ENCODE measurements around the gene TMC3. TPM values are rescaled to one million over a fixed set of nuclear protein-coding genes. Genes with fewer than 3 reads are reported as not detected.

Gene TMC3
- total RNA-seq, 1 donor from 2014 or later: 0.07 TPM

DNA sequence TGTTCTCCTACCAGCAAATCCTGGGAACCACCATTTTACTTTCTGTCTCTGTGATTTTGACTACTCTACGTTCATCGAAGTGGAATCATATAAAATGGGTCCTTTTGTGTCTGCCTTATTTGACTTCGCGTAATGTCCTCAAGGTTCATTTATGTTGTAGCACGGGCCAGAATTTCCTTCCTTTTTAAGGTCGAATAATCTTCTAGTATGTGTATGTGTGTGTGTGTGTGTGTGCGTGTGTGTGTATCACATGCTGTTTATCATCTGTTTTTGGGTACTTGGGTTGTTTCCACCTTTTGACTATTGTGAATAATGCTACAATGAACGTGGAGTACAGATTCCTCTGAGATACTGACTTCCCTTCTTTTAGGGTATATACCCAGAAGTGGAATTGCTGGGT lies 85.4 kb downstream of the TMC3 start:
- Mint-ChIP-seq H3K4me3 (no peak overlapping the region), H3K9me3 (no peaks in the 10 kb centered on the region), H3K36me3 (no peaks in the 10 kb centered on the region), H3K27ac (no peak overlapping the region), H3K27me3 (no peaks in the 10 kb centered on the region), H3K4me1 (ENCODE audit: unreplicated experiment) (no peaks in the 10 kb centered on the region)
- no peak for DNase-seq (ENCODE audit: extremely low spot score, unreplicated experiment)
- TF ChIP-seq, protein P1, sequence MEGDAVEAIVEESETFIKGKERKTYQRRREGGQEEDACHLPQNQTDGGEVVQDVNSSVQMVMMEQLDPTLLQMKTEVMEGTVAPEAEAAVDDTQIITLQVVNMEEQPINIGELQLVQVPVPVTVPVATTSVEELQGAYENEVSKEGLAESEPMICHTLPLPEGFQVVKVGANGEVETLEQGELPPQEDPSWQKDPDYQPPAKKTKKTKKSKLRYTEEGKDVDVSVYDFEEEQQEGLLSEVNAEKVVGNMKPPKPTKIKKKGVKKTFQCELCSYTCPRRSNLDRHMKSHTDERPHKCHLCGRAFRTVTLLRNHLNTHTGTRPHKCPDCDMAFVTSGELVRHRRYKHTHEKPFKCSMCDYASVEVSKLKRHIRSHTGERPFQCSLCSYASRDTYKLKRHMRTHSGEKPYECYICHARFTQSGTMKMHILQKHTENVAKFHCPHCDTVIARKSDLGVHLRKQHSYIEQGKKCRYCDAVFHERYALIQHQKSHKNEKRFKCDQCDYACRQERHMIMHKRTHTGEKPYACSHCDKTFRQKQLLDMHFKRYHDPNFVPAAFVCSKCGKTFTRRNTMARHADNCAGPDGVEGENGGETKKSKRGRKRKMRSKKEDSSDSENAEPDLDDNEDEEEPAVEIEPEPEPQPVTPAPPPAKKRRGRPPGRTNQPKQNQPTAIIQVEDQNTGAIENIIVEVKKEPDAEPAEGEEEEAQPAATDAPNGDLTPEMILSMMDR (conservative IDR thresholded peaks at IDR 0.05): no peak

DNA sequence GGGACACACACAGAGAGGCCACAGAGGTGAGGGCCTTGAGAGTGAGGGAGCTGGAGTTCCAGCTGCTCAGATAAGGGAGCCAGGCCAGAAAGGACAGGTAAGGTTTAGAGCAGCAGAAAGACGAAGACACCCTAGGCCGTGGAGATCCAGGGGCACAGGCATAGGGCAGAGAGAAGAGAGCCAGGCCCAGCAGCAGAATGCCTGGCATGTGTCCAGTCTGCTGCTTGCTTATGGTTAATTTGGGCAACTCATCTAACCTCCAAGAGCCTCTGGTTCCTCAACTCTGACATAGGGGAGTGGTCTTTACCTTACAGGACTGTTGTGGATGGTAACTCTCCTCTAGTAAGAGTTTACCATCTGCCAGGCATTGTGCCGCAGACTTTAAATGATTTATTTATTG lies 86.0 kb downstream of the TMC3 start:
- no peaks in the 10 kb centered on the region for H3K36me3 Mint-ChIP-seq
- TF ChIP-seq, protein P1 (conservative IDR thresholded peaks at IDR 0.05): no peak
- DNase-seq (ENCODE audit: extremely low spot score, unreplicated experiment): no peak
- H3K27ac Mint-ChIP-seq: no peak overlapping the region
- no peaks in the 10 kb centered on the region for H3K4me1 Mint-ChIP-seq (ENCODE audit: unreplicated experiment)
- no peaks in the 10 kb centered on the region for H3K27me3 Mint-ChIP-seq
- no peak overlapping the region for H3K4me3 Mint-ChIP-seq
- H3K9me3 Mint-ChIP-seq: no peaks in the 10 kb centered on the region

- peaks cover 5% of the 10 kb centered on the region for H3K4me1 Mint-ChIP-seq (ENCODE audit: unreplicated experiment)
- TF ChIP-seq, protein P1 (conservative IDR thresholded peaks at IDR 0.05): no peak
- no peak for DNase-seq (ENCODE audit: extremely low spot score, unreplicated experiment)
These were observed 87.3 kb downstream of the TMC3 start for GRCh38 chr15:81286621-81287121.

DNA sequence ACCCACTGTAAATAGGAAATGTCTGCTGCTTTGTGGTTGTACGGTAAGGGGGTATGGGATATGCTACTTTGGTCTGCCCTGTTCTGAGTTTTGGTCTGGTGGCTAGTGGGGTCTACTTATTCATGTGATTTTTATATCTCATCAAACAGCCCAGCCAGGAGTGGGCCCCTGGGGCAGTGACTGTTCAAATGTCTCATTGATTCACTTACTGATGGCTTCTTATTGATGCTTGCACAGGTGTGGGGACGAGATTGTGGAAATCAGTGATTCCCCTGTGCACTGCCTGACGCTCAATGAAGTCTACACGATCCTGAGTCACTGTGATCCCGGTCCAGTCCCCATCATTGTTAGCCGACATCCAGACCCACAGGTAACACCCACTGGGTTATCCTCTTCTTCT lies 88.6 kb downstream of the TMC3 start:
- H3K27ac Mint-ChIP-seq: no peak overlapping the region
- H3K9me3 Mint-ChIP-seq: peaks cover 6% of the 10 kb centered on the region
- TF ChIP-seq, protein P1 (conservative IDR thresholded peaks at IDR 0.05): no peak
- peaks cover 9% of the 10 kb centered on the region for H3K4me1 Mint-ChIP-seq (ENCODE audit: unreplicated experiment)
- no peaks in the 10 kb centered on the region for H3K27me3 Mint-ChIP-seq
- DNase-seq (ENCODE audit: extremely low spot score, unreplicated experiment): no peak
- H3K36me3 Mint-ChIP-seq: no peaks in the 10 kb centered on the region
- no peak overlapping the region for H3K4me3 Mint-ChIP-seq

More at GRCh38 chr15:81286621-81287121, 87.3 kb downstream of the TMC3 start:
- no peaks in the 10 kb centered on the region for H3K36me3 Mint-ChIP-seq
- no peak overlapping the region for H3K4me3 Mint-ChIP-seq
- H3K9me3 Mint-ChIP-seq: peaks cover 4% of the 10 kb centered on the region
- no peak overlapping the region for H3K27ac Mint-ChIP-seq
- H3K27me3 Mint-ChIP-seq: no peaks in the 10 kb centered on the region

GRCh38 chr15:81284256-81285031 lies 89.6 kb downstream of the TMC3 start:
- no peak overlapping the region for H3K27ac Mint-ChIP-seq
- H3K4me3 Mint-ChIP-seq: no peak overlapping the region
- H3K36me3 Mint-ChIP-seq: no peaks in the 10 kb centered on the region
- TF ChIP-seq, protein P1 (conservative IDR thresholded peaks at IDR 0.05): no peak
- peaks cover 6% of the 10 kb centered on the region for H3K9me3 Mint-ChIP-seq
- no peak for DNase-seq (ENCODE audit: extremely low spot score, unreplicated experiment)
- H3K4me1 Mint-ChIP-seq (ENCODE audit: unreplicated experiment): peaks cover 9% of the 10 kb centered on the region
- H3K27me3 Mint-ChIP-seq: no peaks in the 10 kb centered on the region
